Bronchial epithelial cell (primary cell): ENCODE results near the gene SLC31A2. TPM values are rescaled to one million over a fixed set of nuclear protein-coding genes. Genes with fewer than 3 reads are reported as not detected.

Source experiments
- DNase-seq: peaks from one replicate; pipeline ENCODE4 v3.0.0-alpha.2; 2010; ENCODE audit warnings: low read depth
- FAIRE-seq: peaks from 2 replicates; lab custom pipeline; 2011; peaks lifted over from hg19 to GRCh38; lab: Jason Lieb, UNC
- H3K27me3 ChIP-seq: 2 replicates; pipeline ENCODE4 v1.5.1; 2011; ENCODE audit warnings: low read length; ENCODE audit not compliant: control insufficient read depth, insufficient read depth
- H3K36me3 ChIP-seq: 2 replicates; pipeline ENCODE4 v1.5.1; 2011; ENCODE audit warnings: low read length; ENCODE audit not compliant: control insufficient read depth, insufficient read depth
- H3K4me3 ChIP-seq: 2 replicates; pipeline ENCODE4 v1.5.1; 2011; ENCODE audit warnings: mild to moderate bottlenecking, low read depth, low read length, control low read depth
- CTCF ChIP-seq: IDR thresholded peaks from 2 replicates; pipeline ENCODE4 v1.5.1; 2011; ENCODE audit warnings: mild to moderate bottlenecking, moderate library complexity, low read length, control low read depth, inconsistent platforms; ENCODE audit not compliant: insufficient read depth, severe bottlenecking
- total RNA-seq: library from RNA; depleted of rRNA; stranded (reverse); fragments of >200 nt; gene quantifications from 2 replicates; pipeline ENCODE4 v1.2.1, GENCODE V29; 2014

SLC31A2 gene
- total RNA-seq, 1 donor from 2014 or later, result 42.6 TPM

DNA sequence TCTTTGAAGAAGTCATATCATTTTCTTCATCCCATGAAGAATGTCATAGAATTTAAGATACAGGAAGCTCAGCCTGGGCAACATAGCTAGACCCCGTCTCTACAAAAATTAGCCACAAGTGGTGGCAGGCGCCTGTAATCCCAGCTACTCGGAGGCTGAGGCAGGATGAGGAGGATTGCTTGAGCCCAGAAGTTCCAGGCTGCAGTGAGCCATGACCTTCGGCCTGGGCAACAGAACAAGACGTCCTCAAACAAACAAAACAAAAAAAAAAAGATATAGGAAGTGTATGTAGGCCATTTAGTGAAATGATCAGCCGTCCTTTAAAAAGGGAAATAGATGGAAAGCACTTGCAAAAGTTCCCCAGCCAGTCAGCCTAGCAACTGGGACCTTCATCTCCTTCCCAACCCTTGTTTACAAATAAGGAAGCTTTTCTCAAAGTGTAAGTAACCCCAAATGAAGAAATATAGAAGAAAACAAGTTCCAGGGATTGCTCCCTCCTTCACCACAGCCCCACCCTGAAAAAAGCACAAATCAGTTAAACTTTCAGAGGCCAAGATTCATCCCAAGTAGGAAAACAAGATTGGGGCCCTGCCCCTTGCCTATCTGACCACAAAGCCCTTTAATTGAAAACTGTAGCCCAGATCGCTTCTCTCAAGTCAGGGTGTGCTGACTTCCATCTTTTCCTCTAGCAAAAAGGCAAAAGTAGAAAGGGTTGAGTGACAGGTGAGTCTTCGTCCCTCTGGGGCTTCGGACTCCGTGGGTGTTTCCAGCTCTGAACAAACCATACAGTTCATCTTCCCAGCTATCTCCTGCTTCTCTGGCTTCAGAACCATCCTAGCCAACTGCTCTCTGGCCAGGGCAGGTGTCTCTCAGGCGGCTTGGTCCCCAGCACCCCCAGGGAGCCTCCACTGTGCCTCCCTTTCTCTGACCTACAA lies 1.2 kb downstream of the SLC31A2 start:
- FAIRE-seq (peak; percentile 18), DNase-seq (no peak)
- TF ChIP-seq CTCF, result no peak
- Histone ChIP-seq H3K27me3 (peaks cover 1% of the 10 kb centered on the region), H3K4me3 (peak overlapping the region; percentile 96), H3K36me3 (peaks cover 3% of the 10 kb centered on the region)

- FAIRE-seq, result peak; percentile 85
- peak; percentile 9 for TF ChIP-seq CTCF
- peaks cover 7% of the 10 kb centered on the region for H3K36me3 ChIP-seq
- no peaks in the 10 kb centered on the region for H3K27me3 ChIP-seq
- no peak overlapping the region for H3K4me3 ChIP-seq
- peak; percentile 97 for DNase-seq
Observed at GRCh38 chr9:113152699-113153098, 1.9 kb downstream of the SLC31A2 start.

GRCh38 chr9:113153599-113153998 lies 2.8 kb downstream of the SLC31A2 start:
- peaks cover 10% of the 10 kb centered on the region for H3K36me3 ChIP-seq
- DNase-seq (no peak), FAIRE-seq (no peak)
- H3K27me3 ChIP-seq, result no peaks in the 10 kb centered on the region
- H3K4me3 ChIP-seq, result no peak overlapping the region
- no peak for TF ChIP-seq CTCF

DNA sequence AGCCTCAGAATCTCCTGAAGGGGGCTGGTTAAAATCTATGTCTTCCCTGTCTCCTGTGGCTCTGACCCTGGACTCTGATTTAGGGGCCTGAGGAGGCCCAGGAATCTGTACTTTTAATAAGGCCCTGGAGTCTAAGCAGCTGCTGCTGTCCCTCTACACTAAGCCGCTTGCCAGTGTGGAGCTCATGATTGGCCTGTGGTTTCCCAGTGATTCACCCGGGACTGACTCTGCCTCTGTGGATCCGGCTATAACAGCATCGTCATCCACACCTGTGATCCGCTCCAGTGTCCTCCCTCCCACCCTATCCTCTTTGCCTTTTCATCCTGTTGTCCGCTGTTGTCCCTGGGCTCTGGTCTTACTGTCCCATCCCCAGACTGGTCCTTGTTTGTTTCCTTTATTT lies 3.7 kb downstream of the SLC31A2 start:
- Histone ChIP-seq H3K4me3 (no peak overlapping the region), H3K36me3 (peaks cover 10% of the 10 kb centered on the region), H3K27me3 (no peaks in the 10 kb centered on the region)
- DNase-seq (peak; percentile 76), FAIRE-seq (no peak)
- no peak for TF ChIP-seq CTCF

DNA sequence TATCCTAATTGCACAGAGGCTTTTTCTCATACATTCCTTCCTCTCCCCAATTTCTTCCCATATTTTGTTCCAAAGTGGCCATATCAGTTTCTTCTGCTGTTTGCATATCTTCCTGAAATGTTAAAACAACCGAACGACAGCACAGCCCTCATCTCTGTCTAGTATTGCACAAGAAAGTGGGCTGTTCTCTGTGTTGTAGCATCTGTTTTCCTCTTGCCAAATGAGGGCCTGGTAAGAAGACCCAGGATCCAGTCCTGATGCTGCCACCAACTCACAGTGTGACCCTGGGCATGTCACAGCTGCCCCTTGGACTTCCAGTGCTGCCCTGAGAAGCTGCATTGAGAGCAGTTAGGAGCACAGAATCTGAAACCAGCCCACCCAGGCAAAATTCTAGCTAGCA lies 4.1 kb downstream of the SLC31A2 start:
- H3K27me3 ChIP-seq, result no peaks in the 10 kb centered on the region
- no peak overlapping the region for H3K4me3 ChIP-seq
- TF ChIP-seq CTCF, result no peak
- peaks cover 11% of the 10 kb centered on the region for H3K36me3 ChIP-seq
- DNase-seq (no peak), FAIRE-seq (no peak)
